Esophagus mucosa (tissue), 1 donor: ENCODE measurements around the gene KLHL26. TPM values are rescaled to one million over a fixed set of nuclear protein-coding genes. Genes with fewer than 3 reads are reported as not detected.
A peak's percentile ranks its signal among the peaks of the same experiment; 100 is the strongest.
"Not testable (repeated sequence)": the region's sequence is repeated elsewhere in the genome, so short reads cannot be mapped to it uniquely, and the experiment has no call there.

ENCODE experiments used
- ATAC-seq: fragments of 200-7000 bp; cut with Tn5 transposase; one replicate; pipeline ENCODE4 v1.9.1; 2020
- total RNA-seq: library from RNA; stranded (reverse); gene quantifications from one replicate; pipeline ENCODE4 v1.2.4, GENCODE V29; 2023
- donor health status: DM: yes; HTN: yes; CAD: no.

KLHL26 gene, protein sequence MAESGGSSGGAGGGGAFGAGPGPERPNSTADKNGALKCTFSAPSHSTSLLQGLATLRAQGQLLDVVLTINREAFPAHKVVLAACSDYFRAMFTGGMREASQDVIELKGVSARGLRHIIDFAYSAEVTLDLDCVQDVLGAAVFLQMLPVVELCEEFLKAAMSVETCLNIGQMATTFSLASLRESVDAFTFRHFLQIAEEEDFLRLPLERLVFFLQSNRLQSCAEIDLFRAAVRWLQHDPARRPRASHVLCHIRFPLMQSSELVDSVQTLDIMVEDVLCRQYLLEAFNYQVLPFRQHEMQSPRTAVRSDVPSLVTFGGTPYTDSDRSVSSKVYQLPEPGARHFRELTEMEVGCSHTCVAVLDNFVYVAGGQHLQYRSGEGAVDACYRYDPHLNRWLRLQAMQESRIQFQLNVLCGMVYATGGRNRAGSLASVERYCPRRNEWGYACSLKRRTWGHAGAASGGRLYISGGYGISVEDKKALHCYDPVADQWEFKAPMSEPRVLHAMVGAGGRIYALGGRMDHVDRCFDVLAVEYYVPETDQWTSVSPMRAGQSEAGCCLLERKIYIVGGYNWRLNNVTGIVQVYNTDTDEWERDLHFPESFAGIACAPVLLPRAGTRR
- 5.6 TPM for total RNA-seq

DNA sequence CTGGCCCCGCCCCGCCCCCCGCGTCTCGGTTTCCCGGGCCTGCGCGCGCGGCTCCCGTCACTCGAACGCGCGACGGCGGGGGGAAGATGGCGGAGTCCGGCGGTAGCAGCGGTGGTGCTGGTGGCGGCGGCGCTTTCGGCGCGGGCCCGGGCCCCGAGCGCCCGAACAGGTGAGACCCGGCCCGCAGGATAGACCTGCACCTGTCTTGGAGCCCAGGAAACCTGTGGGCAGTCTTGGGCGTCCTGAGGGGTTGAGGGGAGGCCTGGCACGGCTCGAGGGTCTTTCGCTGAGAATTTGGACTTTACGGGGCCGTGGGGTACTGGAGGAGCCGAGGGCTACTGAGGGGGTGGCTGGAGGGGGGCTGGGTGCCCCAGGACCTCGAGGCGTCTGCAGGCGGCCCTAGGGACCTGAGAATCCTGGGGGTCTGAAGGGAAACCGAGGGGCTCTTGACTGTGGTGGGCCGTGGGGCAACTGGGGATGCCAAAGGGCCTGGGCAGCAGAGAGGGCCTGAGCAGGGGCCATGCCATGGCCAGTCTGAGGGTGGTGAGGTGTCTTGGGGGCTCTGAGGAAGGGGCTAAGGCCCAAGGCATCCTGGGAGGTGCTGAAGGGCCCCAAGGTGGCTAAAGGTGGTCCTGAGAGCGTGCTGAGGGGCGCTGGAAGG lies at the start of gene KLHL26:
Gene KLHL26, plus strand, starts transcription at position 60 of the 661 bp plus-strand sequence. Its CDS starts 27 bp downstream, at position 87.
- no peak for ATAC-seq

- ATAC-seq = no peak
These were observed 49.3 kb upstream of the KLHL26 start for GRCh38 chr19:18587561-18587960.

DNA sequence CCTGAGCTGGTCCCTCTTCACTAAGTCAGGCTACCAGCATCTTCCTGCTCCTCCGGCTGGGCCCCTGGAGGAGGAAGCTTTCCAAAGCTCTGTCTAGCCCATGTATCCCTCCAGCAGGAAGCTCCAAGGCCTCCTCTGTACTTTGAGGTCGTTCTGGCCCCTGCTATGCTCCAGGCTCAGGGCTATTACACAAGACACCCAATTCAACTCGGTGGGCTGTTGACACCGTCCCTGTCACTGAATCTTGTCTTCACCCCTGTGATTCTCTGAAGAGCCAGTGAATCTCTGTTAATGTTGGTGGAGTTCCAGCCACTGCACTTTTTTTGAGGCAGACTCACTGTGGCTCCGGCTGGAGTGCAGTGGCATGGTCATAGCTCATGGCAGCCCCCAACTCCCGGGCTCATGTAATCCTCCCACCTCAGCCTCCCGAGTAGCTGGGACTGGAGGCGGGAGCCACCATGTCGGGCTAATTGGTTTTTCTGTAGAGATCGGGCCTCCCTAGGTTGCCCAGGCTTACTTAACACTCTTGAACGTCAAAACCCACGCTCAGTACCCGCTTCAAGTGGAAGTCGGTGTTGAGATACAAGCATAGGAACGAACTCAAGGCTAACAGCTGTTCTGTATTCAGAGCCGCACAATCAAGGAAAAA lies 48.7 kb upstream of the KLHL26 start:
- no peak for ATAC-seq

- peak; percentile 79 for ATAC-seq
These were observed 48.0 kb upstream of the KLHL26 start, which contains the start of gene REX1BD for GRCh38 chr19:18588611-18589379. TSS of gene REX1BD (plus strand) at chr19:18588798. CDS start at chr19:18588802, 4 bp downstream.

- peak; percentile 76 for ATAC-seq
These were observed 47.2 kb upstream of the KLHL26 start for GRCh38 chr19:18589380-18590272.

DNA sequence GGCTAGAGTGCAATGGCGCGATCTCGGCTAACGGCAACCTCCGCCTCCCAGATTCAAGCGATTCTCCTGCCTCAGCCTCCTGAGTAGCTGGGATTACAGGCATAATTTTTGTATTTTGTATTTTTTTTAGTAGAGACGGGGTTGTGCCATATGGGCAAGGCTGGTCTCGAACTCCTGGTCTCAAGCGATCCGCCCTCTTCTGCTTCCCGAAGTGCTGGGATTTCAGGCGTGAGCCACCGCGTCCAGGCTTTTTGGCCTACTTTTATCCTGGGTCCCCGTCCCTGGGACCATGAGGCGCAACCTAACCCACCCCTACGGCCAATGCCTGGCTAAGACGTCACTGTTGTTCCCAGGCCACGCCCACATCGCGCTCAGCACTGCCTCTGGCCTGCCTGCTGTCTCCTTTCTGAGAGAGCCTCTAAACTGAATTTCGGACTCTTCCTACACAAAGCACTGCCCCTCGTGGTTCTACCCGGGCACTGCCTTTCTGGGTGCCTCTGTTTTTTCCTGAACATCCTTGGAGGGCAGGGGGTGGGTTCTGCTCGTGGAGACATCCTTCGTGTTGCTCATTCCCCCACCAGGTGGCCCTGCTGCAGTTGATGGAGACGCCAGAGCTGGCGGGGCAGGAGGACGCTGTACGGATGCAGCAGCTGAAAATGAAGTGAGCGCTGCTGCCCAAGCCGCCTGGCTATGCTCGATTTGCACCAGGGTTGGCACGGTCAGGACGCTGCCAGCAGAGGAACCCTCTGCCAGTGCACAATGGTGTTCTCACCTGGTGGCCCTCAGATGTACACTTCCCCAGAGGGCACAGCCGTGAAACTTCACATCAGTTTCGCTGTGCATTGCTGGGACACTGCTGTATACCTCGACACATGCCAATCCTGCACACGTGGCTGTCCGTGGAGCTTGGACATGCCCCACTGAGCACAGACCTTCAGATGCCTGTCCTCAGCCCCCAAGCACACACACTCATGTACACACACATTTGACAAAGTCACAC lies 46.3 kb upstream of the KLHL26 start:
- ATAC-seq = no peak

DNA sequence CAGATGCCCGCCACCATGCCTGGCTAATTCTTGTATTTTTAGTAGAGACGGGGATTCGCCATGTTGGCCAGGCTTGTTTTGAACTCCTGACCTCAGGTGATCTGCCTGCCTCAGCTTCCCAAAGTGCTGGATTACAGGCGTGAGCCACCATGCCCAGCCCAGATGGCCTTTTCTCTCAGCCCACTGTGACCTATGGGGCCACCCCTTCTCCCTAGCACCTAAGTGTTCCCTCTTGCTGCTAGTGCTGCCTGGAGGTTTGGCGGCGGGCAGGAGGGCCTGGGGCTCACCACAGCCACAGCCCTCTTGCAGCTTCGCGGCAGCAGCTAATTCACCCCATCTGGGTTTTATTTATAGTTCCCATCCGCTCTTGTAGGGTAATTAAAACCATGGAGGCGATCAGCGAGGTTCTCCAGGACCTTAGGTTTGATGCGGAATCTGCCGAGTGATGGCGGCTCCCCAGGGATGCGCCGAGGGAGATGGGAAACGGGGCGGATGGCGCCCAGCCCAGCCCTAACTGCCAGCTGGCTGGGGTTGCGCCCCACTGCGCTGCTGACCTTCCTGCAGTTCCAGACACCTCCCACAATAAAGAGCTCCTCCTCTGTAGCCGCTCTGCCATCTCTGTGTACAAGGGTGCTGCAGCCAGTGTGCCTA lies 45.0 kb upstream of the KLHL26 start:
- no peak for ATAC-seq

DNA sequence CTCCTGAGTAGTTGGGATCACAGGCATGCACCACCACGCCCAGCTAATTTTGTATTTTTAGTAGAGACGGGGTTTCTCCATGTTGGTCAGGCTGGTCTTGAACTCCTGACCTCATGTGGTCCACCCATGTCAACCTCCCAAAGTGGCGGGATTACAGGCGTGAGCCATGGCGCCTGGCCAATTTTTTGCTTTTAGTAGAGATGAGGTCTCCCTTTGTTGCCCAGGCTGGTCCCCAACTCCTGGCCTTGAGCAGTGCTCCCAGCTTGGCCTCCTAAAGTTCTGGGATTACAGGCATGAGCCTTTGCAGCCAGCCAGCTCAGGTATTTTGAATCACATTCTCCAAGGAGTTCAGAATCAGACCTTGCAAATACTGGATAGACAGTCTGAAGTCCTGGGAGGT lies 44.1 kb upstream of the KLHL26 start:
- not testable (repeated sequence) for ATAC-seq

GRCh38 chr19:18593367-18594095 lies 43.3 kb upstream of the KLHL26 start:
- ATAC-seq = no peak

GRCh38 chr19:18594096-18594823 lies 42.6 kb upstream of the KLHL26 start:
- peak; percentile 69 for ATAC-seq

DNA sequence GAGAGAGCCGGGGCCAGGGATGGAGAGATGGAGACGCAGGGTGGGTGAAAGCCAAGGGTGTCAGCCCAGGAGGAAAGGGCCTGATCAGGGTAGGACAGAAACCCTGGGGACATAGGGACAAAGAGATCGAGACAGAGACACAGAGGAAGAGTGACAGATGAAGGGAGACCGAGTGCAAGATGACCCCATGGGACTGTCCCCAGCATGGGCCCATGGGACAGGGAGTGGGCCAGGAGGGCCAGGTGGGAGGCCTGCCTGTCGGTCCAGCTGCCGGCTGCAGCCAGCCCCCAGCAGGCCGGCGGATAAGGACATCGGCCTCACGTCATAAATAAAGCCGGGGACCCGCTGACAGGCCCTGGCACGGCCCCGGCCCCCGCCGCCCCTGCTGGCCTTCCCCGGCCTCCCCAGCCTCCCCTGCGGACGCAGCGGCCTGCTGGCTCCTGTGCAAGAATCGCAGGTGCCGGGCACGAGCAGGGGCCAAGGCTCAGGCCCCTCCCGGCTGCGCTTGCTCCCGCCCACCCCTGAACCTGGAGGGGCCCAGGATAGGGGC lies 41.9 kb upstream of the KLHL26 start:
- ATAC-seq = no peak

- no peak for ATAC-seq
These were observed 41.4 kb upstream of the KLHL26 start for GRCh38 chr19:18595475-18595874.

DNA sequence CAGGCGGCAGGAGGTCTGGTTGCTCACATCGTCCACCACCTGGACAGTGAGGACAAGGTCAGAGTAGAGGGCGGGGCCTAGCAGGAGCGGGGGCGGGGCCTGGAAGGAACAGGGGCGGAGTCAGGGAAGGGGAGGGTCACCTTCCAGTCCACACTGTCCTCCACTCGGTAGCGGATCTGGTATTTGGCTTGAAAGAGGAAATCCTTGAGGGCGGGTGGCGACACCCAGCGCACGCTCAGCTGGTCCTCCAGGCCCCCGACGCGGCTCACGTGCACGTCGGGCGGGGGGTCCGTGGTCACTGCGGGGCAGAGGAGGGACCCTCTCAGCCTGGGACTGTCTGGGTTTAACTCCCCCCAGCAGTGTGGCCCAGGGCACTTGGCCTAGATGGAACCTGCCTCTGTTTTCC lies 40.1 kb upstream of the KLHL26 start:
- no peak for ATAC-seq

- ATAC-seq = no peak
These were observed 38.8 kb upstream of the KLHL26 start for GRCh38 chr19:18597809-18598660.

DNA sequence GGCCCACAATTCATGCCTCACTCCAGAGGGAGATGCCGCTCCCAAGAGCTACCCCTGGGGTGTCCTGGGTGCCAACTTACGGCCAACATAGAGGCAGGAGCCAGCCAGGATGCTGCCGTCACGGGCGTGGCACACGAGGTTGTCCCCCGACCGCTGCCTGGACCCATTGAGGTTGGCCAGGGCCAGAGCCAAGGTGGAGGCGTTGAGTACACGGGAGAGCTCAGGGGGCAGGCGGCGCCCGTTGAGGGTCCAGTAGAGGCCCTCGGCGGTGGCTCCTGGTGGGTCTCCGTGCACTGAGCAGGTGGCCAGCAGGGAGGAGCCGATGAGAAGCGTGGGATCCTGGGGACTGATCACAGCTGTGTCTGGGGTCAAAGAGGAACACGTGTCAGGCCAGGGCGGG lies 37.3 kb upstream of the KLHL26 start:
- ATAC-seq = no peak

GRCh38 chr19:18600692-18601397 lies 36.0 kb upstream of the KLHL26 start:
- ATAC-seq = not testable (repeated sequence)
